ENCODE data around the gene PER3.

Gene PER3

DNA sequence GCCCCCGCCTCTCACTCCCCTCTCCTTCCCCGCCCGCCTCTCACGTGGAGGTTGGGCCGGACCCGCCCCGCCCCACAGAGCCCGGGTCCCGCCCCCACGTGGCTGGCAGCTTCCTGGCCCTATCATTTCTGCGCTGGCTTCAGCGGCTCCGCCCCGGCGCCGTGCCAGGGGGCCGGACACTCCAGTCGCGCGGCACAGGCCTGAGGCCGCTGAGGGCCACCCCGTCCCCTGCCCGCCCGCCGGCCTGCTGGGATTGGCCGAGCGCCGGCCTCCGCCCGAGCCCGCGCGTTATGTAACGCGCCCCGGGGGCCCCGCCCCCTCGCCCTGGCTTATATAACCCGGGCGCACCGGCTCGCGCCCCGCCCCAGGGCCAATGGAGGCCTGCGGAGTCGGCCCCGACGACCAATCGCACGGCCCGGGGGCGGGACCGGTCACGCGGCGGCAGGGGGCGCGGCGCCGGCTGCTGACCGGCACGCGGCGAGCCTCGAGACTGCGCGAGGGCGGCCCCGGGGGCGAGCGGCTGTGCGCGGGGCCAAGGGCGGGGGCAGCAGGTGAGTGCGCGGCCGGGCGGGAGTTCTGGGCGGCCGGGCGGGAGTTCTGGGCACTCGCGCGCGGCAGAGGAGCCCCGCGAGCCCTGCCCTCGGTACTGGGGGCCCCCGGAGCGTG, at the start of gene PER3:
Gene PER3, plus strand, starts transcription at position 466 of the 666 bp plus-strand sequence. CDS start 587 bp downstream, outside the sequence.
- DNase-seq, result peak; percentile 59 to 100 (median 97)

- no peak for DNase-seq
Observed at GRCh38 chr1:7738044-7738443, 46.0 kb upstream of the PER3 start.

- DNase-seq, result no peak
Observed at GRCh38 chr1:7743346-7743745, 40.7 kb upstream of the PER3 start.

DNA sequence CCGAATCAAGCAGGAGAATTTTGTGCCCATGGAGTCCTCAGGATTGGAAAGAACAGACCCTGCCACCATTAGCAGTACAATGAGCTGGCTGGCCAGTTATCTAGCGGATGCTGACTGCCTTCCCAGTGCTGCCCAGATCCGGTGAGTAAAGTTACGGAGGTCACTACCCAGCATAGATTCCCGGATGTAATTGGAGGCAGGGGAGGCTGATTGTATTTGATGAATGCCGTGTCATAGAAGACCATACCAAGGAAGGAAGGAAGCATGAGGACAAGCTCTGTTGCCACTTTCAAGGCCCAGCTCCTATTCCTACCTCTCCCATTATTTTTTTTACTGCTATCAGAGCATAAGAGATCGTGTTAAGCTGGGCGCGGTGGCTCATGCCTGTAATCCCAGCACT, 39.2 kb upstream of the PER3 start:
- no peak for DNase-seq

- no peak for DNase-seq
Observed at GRCh38 chr1:7745783-7746182, 38.3 kb upstream of the PER3 start.

DNA sequence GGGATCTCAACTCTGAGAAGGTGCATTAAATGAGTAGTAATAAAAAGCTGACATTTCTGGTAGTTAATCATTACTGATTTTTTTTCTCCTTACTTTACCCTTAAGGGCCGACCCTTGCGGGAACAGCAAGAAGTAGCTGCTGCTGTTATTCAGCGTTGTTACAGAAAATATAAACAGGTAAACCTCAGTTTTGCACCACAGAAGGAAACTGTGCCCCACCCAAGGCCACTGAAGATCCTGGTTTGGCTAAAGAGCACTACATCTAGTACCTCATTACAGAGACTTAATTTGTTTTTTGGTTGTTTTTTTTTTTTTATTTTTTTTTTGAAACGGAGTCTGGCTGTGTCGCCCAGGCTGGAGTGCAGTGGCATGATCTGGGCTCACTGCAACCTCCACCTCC, 36.5 kb upstream of the PER3 start:
- DNase-seq, result no peak

- DNase-seq, result no peak
Observed at GRCh38 chr1:7749126-7749525, 35.0 kb upstream of the PER3 start.

GRCh38 chr1:7751174-7751573, 32.9 kb upstream of the PER3 start:
- DNase-seq, result no peak

GRCh38 chr1:7752512-7753417, 31.3 kb upstream of the PER3 start:
- peak in 37 of 51 donors; percentile 4 to 89 (median 31) for DNase-seq

- no peak for DNase-seq
Observed at GRCh38 chr1:7753641-7754040, 30.4 kb upstream of the PER3 start.

DNA sequence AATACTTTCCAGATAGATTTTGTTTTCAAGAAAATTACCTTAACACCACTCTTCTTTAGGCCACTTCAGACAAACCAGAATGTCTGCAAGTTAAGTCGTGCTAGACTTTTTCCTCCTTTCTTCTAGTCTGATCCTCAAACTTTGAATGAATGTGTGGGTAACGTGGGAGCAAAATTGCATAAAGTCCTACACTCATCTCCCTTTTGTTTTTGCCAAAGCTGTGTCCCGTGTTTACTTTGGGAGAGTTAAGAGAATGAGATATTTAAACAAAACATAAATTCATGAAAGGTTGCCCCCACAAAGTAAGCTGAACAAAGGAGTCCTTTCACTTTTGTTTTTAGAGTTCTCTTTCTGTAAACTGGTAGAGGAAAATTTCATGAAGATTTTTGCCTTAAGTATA, 29.9 kb upstream of the PER3 start:
- no peak for DNase-seq

DNA sequence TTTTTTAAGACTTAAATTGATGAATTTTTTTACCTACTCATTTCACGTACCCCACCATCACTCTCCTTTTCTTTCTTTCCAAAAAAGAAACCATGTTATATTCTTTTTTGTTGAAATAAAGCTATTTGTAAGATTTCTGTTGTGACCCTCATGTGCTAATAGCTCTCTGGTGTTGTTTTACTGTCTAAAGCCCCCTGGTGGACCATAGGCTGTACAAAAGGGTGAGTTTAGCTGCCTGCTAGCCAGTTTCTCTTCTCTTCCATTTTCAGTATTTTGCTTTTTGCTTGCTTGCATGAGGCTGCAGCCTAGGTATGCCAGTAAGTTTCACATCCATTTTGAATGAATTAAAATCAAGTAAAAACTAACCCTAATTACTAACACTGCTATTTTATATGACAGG, 28.6 kb upstream of the PER3 start:
- DNase-seq, result no peak

GRCh38 chr1:7760245-7760644, 23.8 kb upstream of the PER3 start:
- DNase-seq, result no peak

DNA sequence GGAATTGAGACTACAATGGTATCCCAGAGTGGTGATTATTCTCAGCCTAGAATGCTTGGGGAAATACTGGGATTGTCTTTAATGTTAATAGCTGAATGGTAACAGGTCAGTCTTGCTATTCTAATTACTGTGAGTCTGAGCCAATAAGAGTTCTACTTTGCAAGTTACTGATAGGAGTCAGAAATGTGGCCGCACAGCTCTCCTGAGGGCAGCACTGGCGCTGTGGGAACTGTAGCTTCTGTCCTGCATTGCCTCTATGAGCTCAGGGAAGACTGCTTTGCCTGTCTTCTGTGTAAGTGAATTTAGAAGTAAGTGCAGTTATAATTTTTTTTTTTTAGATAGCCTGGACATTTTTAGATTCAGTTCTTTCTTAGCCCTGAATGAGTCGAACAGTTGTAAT, 23.0 kb upstream of the PER3 start:
- DNase-seq, result no peak

GRCh38 chr1:7767176-7767575, 16.9 kb upstream of the PER3 start:
- no peak for DNase-seq

DNA sequence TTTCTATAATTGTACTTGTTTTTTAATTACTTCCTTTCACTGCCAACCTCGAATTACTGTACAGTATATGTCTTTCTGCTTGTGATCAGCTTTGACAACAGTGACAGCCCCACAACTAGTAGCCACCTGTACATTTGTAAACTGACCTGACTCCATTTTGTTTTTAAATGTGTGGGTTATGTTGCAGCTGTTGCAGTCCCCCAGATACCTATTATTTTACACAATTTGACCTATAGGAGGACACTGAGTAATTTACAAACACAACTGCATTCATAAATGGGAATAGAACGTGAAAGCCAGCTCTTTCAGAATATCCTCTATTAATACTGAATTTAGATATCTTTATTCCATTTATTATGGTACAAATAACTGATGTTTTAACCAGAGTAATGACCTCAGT, 15.5 kb upstream of the PER3 start:
- DNase-seq, result no peak

DNA sequence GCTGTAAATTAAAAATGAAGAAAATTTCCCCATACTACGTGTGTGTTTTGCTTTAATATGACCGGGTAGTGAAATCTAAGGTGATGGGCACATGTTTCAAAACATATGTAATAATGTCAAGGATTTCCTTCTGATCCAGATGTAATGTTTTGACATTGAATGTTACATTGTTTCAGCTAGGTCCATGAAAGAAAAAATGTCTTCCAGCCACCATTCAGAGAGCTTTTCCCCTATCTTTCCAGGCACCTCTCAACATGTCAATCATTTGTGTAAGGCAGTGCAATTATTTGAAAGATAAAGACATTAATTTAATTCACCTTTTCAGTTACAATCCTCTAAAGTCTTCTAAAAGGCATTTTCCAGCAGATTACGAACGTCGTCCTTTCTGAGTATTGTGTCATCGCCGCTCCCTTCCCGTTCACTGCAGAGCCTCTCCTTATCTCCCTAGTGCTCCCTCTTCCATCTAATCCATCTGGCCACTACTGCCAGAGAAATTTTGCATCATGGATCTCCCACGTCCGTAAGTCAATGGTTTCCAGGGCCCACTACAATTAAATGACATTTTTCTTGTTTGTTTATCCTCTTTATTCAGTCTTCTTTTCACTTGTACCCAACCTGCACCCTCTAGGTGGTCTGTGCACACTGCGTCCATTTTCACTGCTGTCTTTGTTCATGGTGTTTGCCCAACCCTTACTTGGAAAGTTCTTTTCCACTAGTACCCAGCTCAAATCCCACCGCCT, 14.2 kb upstream of the PER3 start:
- DNase-seq, result no peak

- DNase-seq, result no peak
Observed at GRCh38 chr1:7770669-7770996, 13.5 kb upstream of the PER3 start.

GRCh38 chr1:7770997-7771822, 12.9 kb upstream of the PER3 start, which contains the start of gene VAMP3:
VAMP3 (plus strand) TSS chr1:7771296; CDS start chr1:7771384, 88 bp downstream.
- peak; percentile 47 to 93 (median 82) for DNase-seq

- DNase-seq, result no peak
Observed at GRCh38 chr1:7771823-7772299, 12.2 kb upstream of the PER3 start.

- DNase-seq, result no peak
Observed at GRCh38 chr1:7777591-7777990, 6.5 kb upstream of the PER3 start.

Data from hypothalamus (tissue), 51 donors.